SIG-M5 treated with dmso at 0.1 percent for 504 hours (cell line): ENCODE measurements around the gene LPXN.

Source experiments
- DNase-seq: peaks from one replicate; lab custom pipeline; 2025; ENCODE audit not compliant: unreplicated experiment; lab: John Stamatoyannopoulos, UW

Gene LPXN

DNA sequence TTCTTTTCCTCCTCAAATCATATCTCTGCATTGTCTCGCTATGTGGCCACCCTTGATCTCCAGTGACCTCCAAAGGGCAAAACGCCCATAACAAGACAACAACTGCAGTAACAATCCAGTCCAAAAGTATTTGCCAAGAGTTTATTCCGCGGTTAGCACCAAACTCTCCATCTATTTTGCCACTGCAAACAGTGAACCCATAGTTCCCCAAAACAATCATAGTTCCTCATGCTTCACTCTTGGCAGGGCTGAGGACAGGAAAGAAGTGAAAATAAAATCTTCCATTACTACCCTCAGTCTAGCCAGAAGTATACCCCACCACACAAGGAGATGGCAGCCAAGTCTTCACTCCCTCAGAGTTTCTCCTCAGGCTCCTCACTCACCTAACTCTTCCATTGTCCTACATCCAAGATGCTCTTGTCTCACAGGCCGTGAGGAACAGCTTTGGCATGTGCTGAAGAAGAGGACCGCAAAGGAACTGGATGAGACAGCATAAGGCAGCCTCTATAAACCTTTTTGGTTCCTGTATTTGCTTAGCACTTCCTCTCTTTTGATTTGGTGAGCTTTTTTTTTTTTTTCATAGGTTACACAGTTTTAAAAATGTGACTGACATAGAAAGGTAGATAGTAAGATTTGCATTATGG is at the start of gene LPXN:
Gene LPXN (minus strand): TSS at position 480 of the 644 bp plus-strand sequence. CDS start 84 bp downstream, at position 396.
- peak; percentile 84 for DNase-seq

DNA sequence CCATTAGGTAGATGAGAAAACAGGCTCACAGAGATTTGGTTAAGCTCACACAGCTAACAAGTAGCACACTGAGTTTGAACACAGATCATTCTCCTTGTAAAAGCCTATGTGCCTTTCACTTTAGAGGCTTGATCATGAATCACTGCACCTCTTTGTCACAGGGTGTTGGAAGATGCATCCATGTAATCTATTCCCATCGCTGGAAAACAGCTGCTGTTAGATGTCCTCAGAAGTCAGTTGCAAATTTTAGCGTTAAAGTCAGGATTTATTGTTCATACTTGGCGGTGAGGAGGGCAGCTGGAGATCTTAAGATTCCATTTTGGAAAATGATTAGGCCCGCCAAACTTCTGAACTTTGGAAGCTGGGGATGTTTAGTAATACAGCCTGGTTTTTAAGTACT is 49.4 kb upstream of the LPXN start:
- no peak for DNase-seq

DNA sequence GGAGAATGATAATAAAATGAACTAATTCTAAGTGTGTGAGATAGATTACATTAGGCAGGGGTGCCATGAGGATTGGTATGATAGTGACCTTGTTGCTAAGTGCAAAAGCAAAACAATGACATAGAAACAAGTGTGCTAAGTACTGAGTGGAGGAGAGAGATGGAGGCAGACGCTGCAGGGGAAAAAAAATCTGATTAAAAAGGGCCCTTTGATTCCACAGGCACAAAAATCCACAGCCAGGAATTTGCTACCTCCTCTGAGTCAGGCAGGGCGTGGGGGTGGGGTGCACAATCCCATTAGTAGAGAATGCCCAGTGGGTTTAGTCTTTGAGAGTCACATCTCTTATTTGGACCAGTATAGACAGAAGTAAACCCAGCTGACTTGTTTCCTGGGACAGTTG is 46.7 kb upstream of the LPXN start, which contains the start of gene CNTF:
Gene CNTF (plus strand): TSS at position 322 of the 400 bp plus-strand sequence. CDS start 88 bp downstream, outside the sequence.
- no peak for DNase-seq

DNA sequence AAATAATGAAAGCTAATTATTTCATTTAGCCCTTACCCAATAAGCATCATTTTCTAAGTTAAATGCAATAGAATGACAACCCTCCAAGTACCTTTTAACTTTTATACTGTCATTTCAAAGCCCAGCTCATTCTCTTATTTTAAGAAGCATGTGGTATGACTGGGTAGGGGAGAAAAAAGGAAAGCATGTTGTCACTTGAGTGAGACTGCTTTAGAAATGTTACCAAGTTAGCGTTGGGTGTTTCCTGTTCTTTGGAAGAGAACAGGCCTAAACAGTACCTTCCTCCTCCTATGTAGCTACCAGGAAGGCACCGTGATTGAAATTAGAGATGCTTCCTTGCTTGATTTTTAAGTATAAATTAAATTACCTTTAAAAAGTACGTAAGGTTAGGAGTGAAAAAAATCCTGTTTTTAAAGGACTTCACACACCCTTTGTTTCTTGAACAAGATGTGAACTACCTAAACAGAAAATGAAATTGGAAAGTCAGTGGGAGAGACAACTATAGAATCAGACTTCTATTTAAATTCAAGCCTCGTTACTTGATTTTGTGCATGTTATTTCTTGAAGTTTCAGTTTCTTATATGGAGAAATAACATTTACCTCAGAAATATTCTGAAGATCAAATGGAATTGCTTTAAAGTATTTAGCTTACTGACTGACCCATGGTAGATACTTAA is 46.1 kb upstream of the LPXN start:
- no peak for DNase-seq

DNA sequence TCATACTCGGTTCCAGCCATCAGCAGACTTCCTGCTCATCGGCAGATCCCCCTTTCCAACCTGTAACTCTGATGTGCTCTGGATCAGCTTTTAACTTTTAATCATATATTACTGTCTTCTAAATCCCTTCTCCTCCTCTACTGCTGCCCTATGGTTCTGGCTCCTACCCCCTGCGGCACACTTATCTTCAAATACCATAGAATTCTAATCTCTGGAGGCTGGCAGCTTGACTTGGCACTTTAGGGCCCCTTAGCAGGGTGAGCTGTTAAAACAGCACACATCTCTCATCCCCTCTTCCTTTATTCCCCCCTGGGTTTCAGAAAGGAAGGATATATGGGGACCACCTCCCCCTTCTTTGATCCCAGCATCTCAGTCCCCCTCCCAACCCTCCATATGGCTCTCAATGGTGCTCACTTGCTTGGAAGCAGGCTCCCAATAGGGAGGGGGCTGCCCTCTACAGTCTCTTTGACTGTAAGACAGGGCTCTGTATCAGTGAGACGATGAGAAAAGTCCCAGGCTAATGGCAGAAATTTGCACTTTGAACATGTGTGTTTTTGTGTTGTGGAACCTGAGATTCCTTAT is 42.4 kb upstream of the LPXN start:
- DNase-seq = no peak

DNA sequence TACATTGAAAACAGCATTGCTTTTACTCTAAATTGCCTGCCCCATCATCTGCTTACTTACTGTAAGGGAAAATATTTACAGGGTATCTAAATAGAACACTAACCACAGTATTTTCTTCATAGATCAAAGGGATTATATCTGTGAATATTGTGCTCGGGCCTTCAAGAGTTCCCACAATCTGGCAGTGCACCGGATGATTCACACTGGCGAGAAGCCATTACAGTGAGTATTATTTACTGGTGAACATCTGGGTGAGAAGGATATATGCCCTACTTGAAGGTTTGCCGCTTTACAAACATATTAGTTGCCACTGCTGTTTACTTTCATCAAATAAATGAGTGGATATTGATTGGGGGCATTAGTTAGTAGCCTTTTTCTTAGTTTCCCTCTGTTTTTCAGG is 40.9 kb upstream of the LPXN start:
- no peak for DNase-seq

DNA sequence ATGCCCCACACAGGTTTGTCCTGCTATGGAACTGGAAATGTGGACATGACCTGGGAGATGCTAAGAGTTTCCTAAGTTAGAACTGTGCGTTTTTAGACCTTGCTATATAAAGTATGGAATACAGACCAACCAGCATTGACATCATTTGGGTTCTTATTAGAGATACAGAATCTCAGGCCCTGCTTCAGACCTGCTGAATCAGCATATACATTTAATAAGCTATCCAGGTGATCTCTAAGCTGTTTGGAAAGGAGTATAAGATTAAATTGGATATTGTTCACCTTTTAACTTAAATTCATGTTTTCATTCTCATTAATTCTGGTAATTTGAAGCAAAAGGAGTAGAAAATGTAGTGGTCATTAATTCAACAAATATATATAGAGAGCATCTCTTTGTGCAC is 39.9 kb upstream of the LPXN start:
- DNase-seq = no peak

DNA sequence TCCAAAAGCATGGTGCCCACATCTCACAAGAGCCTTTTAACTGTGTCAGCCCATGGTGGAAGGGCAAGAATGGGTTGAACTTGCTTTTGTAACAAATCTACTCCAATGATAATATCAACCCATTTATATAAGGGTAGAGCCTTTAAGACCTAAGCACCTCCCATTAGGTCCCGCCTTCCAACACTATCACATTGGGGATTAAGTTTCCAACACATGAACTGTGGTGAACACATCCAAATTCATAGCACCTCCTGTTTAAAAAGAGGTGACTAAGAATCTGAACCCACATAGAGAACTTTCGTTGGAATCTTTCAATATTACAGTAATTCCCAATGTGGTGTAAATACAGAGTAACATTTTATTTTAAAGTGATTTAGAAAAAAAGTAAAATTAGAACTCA is 37.6 kb upstream of the LPXN start:
- no peak for DNase-seq

DNA sequence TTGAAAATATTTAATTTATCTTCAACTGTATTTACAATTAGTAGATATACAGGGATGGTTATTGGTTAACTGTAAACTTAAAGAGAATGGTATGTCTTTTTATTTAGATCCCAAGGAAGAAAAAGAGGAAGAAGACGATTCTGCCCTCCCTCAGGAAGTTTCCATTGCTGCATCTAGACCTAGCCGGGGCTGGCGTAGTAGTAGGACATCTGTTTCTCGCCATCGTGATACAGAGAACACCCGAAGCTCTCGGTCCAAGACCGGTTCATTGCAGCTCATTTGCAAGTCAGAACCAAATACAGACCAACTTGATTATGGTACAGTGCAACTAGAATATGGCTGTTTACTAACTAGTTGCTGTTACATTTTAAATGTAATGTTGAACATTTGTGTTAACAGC is 34.1 kb upstream of the LPXN start:
- DNase-seq = peak; percentile 7

DNA sequence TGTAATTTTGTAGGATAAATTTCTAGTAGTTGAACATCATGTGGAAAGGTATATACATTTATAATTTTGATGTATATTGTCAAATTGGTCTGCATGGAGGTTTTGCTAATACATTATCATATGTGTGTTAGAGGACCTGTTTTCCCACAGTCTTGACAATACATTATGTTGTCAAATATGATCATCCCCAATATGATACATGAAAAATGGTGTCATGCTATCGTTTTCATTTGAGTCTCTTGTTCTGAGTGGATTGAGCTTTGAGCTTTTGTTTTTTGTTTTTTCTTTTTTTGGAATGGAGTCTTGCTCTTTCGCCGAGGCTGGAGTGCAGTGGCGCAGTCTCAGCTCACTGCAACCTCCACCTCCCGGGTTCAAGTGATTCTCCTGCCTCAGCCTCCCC is 32.7 kb upstream of the LPXN start:
- DNase-seq = no peak

DNA sequence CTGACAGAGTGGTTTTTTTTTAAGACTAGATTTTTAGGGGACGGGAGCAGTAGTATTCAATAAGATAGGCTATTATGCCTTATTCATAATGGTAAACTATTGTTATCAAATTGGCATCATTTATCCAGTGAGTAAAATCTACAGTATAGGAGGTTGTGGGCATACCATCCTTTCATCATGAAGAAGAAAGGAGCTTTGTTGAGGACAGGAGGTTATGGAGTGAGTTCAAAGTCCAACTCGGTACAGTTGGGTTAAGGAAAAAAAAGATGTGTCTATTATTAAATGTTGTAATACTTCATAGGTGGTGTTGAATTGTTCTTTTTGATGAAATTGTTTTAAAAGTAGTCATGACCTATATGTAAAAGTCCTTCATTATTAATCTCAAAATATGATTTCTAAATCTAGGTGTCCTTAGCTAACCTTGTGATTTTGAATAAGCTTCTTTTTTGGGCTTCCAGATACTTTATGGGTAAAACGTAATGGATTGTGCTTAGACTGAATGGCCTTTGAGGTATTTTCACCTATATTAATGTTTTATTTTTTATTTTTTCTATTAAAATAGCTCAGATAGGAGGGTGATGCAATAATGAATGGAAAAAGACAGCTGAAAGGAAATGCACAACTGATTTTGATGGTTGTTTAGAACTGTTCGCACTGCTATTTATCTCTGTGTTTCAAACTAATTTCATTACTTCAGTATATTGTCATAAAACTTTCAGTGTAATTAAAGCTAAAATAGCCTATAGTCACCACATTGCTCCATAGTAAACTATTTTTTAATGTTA is 31.5 kb upstream of the LPXN start:
- no peak for DNase-seq

DNA sequence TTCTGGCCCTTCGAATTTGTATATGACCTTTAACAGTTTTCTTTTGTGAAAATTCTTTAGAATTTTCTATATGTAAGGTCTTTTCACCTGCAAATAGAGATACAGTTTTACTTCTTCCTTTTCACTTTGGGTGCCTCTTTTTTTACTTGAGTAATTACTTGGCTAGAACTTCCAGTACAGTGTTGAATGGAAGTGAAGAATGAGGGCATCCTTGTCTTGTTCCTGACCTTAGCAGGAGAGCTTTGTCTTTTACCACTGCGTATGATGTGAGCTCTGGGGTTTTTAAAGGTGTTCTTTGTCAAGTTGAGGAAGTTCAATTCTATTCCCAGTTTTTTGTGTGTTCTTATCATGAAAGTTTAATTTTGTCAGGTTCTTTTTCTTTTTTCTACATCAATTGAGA is 24.9 kb upstream of the LPXN start:
- DNase-seq = no peak

DNA sequence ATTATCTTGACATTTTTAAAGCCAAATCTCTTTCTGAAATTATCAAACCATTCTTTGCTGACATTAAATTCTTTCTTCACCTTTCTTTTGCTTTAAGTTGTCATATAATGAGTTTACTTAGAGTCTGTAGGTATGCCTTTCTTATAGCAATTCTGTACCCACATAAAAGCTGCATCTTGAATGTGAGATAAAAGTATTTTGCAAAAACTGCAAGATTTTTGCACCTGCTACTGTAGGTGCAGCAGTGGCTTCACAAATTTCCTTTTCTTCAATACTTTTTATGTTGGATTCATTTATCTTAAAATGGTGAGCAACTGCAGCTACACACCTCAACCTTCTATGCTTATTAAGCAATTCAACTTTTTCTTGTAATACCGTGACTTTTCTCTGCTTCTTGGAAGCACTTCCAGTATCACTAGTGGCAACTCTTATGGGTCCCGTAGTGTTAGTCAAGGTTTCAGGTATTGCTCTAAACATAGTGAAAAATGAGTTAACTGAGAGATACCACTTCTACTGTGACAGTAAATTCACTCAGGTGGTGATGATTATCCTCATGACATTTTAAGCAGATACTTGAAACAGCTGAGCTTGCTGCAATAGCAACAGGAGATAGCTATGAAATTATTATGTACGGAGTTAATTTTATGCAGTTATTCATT is 22.0 kb upstream of the LPXN start:
- DNase-seq = no peak

DNA sequence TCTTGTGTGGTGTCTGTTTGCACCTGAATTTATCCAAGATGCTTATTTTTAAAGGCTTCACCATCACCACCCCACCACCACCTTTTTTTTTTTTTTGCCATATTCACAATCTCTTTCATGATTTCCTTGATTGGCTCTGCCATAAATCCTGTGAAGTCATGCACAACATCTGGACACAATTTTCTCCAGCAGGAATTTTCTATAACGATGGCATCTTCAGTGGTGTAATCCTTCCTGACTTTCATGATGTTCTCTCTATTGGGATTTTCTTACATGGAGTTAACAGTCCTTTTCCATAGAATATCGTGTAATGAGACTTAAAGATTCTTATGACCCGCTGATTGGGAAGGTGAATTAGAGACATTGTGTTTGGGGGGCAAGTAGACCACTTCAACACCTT is 21.0 kb upstream of the LPXN start:
- no peak for DNase-seq

DNA sequence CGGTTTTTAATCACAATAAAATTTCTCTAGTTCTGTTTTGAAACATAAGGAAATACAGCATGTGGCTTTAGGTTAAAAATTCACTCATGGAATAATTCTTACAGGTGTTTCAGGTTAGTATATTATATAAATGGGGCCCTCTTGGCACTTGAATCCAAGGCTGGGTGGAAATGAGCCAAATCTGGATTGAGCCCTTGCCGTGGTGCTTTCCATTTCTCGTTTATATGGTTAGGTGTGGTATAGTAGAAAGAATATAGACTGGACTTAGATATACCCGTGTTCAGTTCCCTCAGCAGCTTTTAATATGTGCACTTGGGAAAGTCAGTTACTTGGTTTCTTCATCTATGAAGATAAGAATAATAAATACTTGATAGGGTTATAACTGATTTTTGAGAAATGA is 19.2 kb upstream of the LPXN start:
- no peak for DNase-seq

DNA sequence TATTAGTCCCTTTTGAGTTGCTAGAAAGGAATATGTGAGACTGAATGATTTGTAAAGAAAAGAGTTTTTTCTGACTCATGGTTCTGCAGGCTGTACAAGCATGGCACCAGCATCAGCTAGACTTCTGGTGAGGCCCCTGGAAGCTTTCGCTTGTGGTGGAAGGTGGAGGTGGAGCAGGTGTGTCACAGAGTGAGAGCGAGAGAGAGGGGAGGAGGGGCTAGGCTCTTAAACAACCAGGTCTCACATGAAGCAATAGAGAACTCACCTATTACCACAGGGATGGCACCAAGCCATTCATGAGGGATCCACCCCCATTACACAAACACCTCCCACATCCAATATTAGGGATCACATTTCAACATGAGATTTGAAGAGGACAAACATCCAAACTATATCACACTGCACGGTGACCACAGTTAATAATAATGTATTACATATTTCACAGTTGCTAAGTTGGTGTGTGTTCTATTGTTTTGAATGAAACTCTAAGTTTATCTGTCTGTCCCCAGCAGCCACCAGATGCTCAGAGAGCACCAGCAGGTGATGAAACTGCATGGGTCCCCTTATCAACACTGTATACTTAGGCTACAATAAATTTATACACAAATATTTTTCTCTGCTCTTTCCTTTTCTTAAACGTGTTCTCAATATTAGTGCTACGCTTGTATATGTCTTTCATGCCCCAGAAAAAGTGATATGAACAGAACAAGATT is 17.3 kb upstream of the LPXN start:
- DNase-seq = no peak

DNA sequence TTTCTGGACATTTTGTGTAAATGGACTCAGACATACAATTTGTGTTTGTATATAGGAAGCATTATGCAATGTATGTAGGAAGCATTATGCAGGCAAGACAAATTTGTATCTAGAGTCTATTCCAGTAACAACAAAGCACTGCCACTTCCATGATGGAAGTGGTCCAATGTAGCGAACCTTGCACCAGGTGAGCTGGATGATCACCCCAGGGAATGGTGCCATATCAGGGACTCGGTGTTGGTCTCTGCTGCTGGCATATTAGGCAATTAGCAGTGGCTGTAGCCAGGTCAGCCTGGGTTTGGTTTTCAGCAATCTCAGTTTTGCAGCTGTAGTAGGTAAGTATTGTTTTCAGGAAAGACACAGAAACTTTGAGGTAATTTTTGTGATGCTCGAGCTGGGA is 16.0 kb upstream of the LPXN start:
- no peak for DNase-seq

DNA sequence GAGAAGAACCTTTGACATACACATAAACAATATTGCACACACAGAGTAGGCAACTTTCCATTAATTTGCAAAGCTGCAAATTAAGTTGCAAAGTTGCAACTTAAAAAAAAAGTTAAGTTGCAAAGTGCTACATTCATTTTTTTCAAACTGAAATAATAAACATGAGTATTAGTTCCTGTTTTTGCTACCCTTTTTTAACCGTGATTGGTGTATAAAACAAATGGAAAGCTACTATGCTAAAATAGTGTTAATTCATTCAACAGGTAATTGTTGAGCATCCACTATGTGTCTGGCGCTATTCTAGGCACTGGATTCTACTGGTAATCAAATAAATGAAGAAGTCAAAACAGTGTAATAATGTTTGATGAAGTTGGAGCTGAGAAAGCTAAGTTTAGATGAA is 11.3 kb upstream of the LPXN start:
- no peak for DNase-seq

DNA sequence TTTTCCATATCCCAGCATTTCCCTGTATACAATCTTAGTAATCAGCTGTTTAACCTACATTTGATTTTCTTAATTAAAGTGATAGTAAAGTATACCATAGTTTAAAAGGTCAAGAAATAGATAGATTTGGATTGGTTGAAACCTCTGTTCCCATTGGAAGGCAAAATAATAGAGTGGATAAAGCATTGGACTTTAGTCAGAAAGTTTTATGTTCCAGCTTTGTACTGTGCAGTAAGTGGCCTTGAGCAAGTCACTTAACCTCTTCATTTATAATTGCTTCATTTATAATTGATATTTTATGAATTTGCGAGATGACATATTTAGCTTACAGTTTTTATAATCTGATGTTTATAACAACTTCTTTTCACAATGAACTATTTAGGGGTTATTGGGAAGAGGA is 6.8 kb upstream of the LPXN start:
- DNase-seq = no peak

DNA sequence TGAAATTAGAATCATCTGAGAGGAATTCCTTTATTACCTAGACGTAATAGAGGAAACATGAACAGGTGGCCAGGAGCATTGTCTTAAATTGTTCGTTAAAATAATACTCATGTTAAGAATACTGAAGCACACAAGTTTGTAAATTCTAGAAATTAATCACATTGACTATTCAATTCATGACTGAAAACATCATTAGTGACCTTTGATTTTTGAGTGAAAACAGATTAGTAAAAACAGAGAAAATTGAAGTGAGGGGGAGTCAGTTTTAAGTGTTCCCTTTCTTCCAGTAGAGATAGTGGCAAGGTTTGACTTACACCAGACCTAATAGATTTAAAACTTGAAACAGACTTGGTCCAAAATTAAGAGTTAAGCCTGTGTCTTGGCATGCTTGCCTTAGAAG is 4.7 kb upstream of the LPXN start:
- no peak for DNase-seq
